ENCODE results near the gene EXOC3L1. TPM values are rescaled to one million over a fixed set of nuclear protein-coding genes. Genes with fewer than 3 reads are reported as not detected.

Gene EXOC3L1
- total and polyA plus RNA-seq, 11 donors = 1.9 to 9.1 (median 3.2) TPM

- intact Hi-C loops (cut with DNase I) = no loop called here
- 82 to 96% (median 93%) methylated on average over 2 of the region's 2 CpGs for WGBS, 4 donors
- Histone ChIP-seq H3K36me3 (peaks cover 0 to 61% (median 52%) of the 10 kb centered on the region in 9 donors), H3K4me3 (no peak overlapping the region), H3K27me3 (peaks cover 0 to 17% (median 0%) of the 10 kb centered on the region in 9 donors), H3K4me1 (peaks cover 0 to 16% (median 7%) of the 10 kb centered on the region in 12 donors), H3K27ac (no peak overlapping the region), H3K9me3 (no peaks in the 10 kb centered on the region)
- no peak for TF ChIP-seq CTCF (IDR thresholded peaks at IDR 0.05)
- no peak for DNase-seq
- ATAC-seq = no peak
Observed at GRCh38 chr16:67148221-67148620, 41.7 kb downstream of the EXOC3L1 start.

GRCh38 chr16:67147437-67148140 is 42.3 kb downstream of the EXOC3L1 start:
- peaks cover 0 to 68% (median 58%) of the 10 kb centered on the region in 9 donors for H3K36me3 ChIP-seq
- H3K27me3 ChIP-seq = peaks cover 0 to 17% (median 0%) of the 10 kb centered on the region in 9 donors
- no peaks in the 10 kb centered on the region for H3K9me3 ChIP-seq
- H3K4me1 ChIP-seq = peaks cover 0 to 16% (median 7%) of the 10 kb centered on the region in 12 donors
- DNase-seq = no peak
- no peak for TF ChIP-seq POLR2A (IDR thresholded peaks at IDR 0.05)
- no peak for TF ChIP-seq CTCF (IDR thresholded peaks at IDR 0.05)
- H3K4me3 ChIP-seq = no peak overlapping the region
- intact Hi-C loops (cut with DNase I) = no loop called here
- ATAC-seq = no peak
- 89 to 96% (median 94%) methylated on average over 4 of the region's 4 CpGs for WGBS, 4 donors
- H3K27ac ChIP-seq = no peak overlapping the region

GRCh38 chr16:67146523-67147357 is 43.2 kb downstream of the EXOC3L1 start:
- ATAC-seq (no peak), DNase-seq (no peak)
- Histone ChIP-seq H3K4me3 (no peak overlapping the region), H3K27ac (no peak overlapping the region), H3K27me3 (peaks cover 0 to 17% (median 0%) of the 10 kb centered on the region in 9 donors), H3K4me1 (peaks cover 0 to 16% (median 7%) of the 10 kb centered on the region in 12 donors), H3K36me3 (peaks cover 0 to 76% (median 67%) of the 10 kb centered on the region in 9 donors), H3K9me3 (no peaks in the 10 kb centered on the region)
- intact Hi-C loops (cut with DNase I) = no loop called here
- WGBS, 4 donors = 80 to 91% (median 88%) methylated on average over 6 to 7 of the region's 7 CpGs
- no peak for TF ChIP-seq CTCF (IDR thresholded peaks at IDR 0.05)

GRCh38 chr16:67145746-67146145 is 44.2 kb downstream of the EXOC3L1 start:
- Histone ChIP-seq H3K9me3 (no peaks in the 10 kb centered on the region), H3K36me3 (peaks cover 0 to 86% (median 77%) of the 10 kb centered on the region in 9 donors), H3K4me3 (no peak overlapping the region), H3K4me1 (peaks cover 0 to 11% (median 0%) of the 10 kb centered on the region in 12 donors), H3K27ac (no peak overlapping the region), H3K27me3 (peaks cover 0 to 10% (median 0%) of the 10 kb centered on the region in 9 donors)
- TF ChIP-seq POLR2A (IDR thresholded peaks at IDR 0.05) (no peak), CTCF (IDR thresholded peaks at IDR 0.05) (no peak)
- 86 to 92% (median 89%) methylated on average over 2 of the region's 2 CpGs for WGBS, 4 donors
- DNase-seq (no peak), ATAC-seq (no peak)
- intact Hi-C loops (cut with DNase I) = no loop called here
